TTC549 (cell line): ENCODE data around the gene IPO8.
"Not testable (repeated sequence)": the region's sequence is repeated elsewhere in the genome, so short reads cannot be mapped to it uniquely, and the experiment has no call there.

Experiments
- FAIRE-seq: peaks from 2 replicates; lab custom pipeline; 2012; peaks lifted over from hg19 to GRCh38; lab: Jason Lieb, UNC

IPO8 gene

DNA sequence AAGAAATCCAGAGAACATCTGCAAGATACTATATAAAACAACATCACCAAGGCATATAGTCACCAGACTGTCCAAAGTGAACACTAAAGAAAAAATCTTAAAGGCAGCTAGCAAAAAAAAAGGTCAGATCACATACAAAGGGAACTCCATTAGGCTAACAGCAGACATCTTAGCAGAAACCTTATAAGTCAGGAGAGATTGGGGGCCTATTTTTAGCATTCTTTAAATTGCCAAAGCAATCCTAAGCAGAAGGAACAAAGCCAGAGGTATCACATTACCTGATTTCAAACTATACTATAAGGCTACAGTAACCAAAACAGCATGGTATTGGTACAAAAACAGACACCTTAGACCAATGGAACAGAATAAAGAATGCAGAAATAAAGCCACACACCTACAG lies 92.5 kb downstream of the IPO8 start:
- FAIRE-seq: no peak

DNA sequence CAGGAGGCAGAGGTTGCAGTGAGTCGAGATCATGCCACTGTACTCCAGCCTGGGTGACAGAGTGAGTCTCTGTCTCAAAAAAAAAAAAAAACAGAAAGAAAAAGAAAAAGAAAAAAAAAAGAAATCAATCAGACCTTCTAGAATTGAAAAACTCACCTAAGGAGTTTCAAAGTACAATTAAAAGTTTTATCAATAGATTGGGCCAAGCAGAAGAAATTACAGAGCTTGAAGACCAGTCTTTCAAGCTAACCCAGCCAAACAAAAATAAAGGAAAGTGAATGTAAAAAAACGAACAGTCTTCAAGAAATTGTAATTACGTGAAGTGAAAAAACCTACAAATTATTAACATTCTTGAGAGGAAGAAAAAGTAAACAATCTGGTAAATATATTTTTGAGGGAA lies 93.0 kb downstream of the IPO8 start:
- no peak for FAIRE-seq

GRCh38 chr12:30599608-30600007 lies 96.1 kb downstream of the IPO8 start:
- FAIRE-seq: no peak

DNA sequence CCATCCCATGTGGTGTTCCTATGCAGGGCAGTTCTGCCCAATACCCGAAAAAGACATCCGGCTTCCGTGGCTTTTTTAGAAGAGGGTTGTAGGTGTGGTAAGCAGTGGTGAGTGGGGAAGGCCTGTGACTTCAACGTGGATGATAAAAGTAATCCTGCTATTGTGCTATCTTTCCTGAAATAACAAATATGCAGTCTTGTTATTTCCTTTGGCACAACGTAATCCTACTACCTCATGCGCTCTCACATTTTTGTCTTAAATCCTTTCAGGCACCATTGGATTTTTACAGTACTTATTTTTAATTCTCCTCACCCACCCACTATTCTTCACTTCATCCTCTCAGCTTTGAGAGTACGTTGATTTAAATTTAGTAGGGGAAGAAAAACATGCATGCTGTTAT lies 96.8 kb downstream of the IPO8 start:
- FAIRE-seq: no peak

- FAIRE-seq: no peak
Measured at GRCh38 chr12:30595742-30596141, 99.9 kb downstream of the IPO8 start.

- FAIRE-seq: no peak
Measured at GRCh38 chr12:30594509-30594908, 101.2 kb downstream of the IPO8 start.

GRCh38 chr12:30588572-30588971 lies 107.1 kb downstream of the IPO8 start:
- FAIRE-seq: not testable (repeated sequence)

DNA sequence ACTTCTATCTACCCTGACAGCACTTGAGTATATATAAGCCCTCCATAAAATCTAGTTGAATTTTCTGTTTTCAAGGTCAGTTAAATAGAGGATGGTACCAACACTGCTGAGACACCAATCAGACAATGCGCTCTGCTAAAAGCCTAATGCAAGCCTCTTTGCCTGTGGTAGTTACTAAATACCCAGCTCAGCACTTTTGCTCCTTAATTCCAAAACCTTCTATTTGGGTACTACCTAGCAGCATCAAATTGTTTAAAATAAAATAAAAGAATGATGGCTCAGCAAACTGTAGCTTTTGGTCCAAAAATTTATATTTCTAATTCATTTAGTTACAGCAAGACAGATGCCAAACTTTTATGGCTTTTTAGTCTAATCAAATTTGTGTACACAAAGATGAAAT lies 107.9 kb downstream of the IPO8 start:
- FAIRE-seq: no peak

DNA sequence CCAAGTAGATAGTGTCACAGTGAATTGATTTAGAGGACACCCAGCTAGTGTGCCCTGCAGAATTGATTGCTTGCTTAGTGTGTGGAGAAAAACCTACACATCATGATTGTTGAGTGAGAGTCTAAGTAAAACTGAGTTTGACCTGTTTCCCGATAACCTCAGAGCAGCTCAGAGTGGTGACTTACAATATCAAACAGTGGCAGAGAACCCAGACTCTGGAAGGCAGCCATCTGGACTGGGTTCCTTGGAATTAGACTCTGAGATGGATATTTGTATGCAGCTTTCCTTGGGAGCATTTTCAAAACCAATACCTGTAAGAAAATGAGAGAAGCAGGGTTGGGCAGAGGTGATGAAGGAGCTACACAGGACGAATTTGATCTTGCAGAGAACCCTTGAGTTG lies 109.8 kb downstream of the IPO8 start:
- FAIRE-seq: no peak

DNA sequence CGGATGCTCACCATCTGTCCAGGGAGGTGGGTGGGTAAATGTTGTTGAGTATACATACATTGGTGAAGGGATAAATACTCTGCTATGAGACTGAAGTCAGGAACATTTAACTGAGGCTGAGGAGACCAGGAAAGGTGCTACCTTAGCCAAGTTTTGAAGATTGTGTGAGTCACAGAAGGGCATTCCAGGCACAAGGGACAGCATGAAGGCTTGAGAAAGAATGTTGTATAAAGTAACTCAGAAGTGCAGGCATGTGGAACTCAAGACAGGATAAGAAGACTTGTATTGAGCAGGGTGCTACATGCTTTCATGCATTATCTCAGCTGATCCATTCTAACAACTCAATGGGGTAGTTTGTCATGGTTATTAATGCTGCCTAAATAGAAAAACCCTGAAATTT lies 112.7 kb downstream of the IPO8 start:
- no peak for FAIRE-seq

DNA sequence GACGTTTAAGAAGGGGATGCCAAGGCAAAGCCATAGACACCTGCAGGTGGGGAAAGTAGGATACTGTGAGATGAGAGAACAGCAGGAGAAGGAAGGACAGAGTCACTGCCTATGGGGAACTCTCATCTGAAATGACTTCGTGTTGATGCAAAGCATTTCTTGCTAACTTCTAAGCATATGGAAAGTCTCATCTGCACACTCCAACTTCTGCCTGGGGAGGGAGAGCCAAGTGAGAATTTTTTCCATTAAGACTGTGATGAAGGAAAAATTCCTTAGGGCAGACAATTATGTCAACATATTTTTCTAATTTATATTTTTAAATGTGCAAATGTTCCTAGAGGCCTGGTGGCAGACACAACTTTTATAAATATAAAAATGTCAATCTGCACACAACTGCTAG lies 115.3 kb downstream of the IPO8 start:
- no peak for FAIRE-seq
